BLaER1 (cell line): ENCODE measurements around the gene GPER1.
A peak's percentile ranks its signal among the peaks of the same experiment; 100 is the strongest.

Source experiments
- H3K27ac ChIP-seq: shearing (Covaris generic); formaldehyde crosslinking; 2 replicates; pipeline ENCODE4 v1.8.1; 2022
- H3K27me3 ChIP-seq: shearing (Covaris generic); formaldehyde crosslinking; 2 replicates; pipeline ENCODE4 v1.8.1; 2022
- H3K36me3 ChIP-seq: shearing (Covaris generic); formaldehyde crosslinking; 2 replicates; pipeline ENCODE4 v1.8.1; 2022
- H3K4me1 ChIP-seq: shearing (Covaris generic); formaldehyde crosslinking; 2 replicates; pipeline ENCODE4 v1.8.1; 2022
- H3K4me2 ChIP-seq: shearing (Covaris generic); formaldehyde crosslinking; 2 replicates; pipeline ENCODE4 v1.8.1; 2022
- H3K4me3 ChIP-seq: shearing (Covaris generic); formaldehyde crosslinking; 2 replicates; pipeline ENCODE4 v1.8.1; 2022
- H3K9ac ChIP-seq: shearing (Covaris generic); formaldehyde crosslinking; 2 replicates; pipeline ENCODE4 v1.8.1; 2022
- H3K9me3 ChIP-seq: shearing (Covaris generic); formaldehyde crosslinking; 2 replicates; pipeline ENCODE4 v1.8.1; 2022
- H4K20me1 ChIP-seq: shearing (Covaris generic); formaldehyde crosslinking; 2 replicates; pipeline ENCODE4 v1.8.1; 2022
- Cebpa-rat ChIP-seq: shearing (Covaris generic); IDR thresholded peaks from 2 replicates; pipeline ENCODE4 v1.8.1; 2022

The GPER1 gene

GRCh38 chr7:1076184-1077072 lies 11.5 kb upstream of the GPER1 start:
- Histone ChIP-seq H3K4me2 (peak overlapping the region; percentile 71), H3K4me3 (no peak overlapping the region), H3K27ac (0 out of 2 replicates have a peak overlapping the region, but pooled peaks have one; percentile 28), H3K36me3 (peaks cover under 1% of the 10 kb centered on the region; the same call in 1 of the 2 replicates), H3K4me1 (peaks cover 68% of the 10 kb centered on the region), H3K9ac (0 out of 2 replicates have a peak overlapping the region, but pooled peaks have one; percentile 19), H4K20me1 (peaks cover 18% of the 10 kb centered on the region; the same call in 1 of the 2 replicates), H3K9me3 (no peaks in the 10 kb centered on the region), H3K27me3 (no peaks in the 10 kb centered on the region)
- no peak for TF ChIP-seq Cebpa-rat

GRCh38 chr7:1078519-1078918 lies 9.4 kb upstream of the GPER1 start:
- no peaks in the 10 kb centered on the region for H3K27me3 ChIP-seq
- 0 out of 2 replicates have a peak overlapping the region, but pooled peaks have one; percentile 16 for H3K9ac ChIP-seq
- peaks cover 8% of the 10 kb centered on the region; the same call in 1 of the 2 replicates for H3K36me3 ChIP-seq
- H3K4me2 ChIP-seq = peak overlapping the region; percentile 86
- H3K9me3 ChIP-seq = no peaks in the 10 kb centered on the region
- TF ChIP-seq Cebpa-rat = no peak
- peak overlapping the region; percentile 75; the same call in 1 of the 2 replicates for H3K27ac ChIP-seq
- H3K4me1 ChIP-seq = peaks cover 89% of the 10 kb centered on the region
- peaks cover 21% of the 10 kb centered on the region; the same call in 1 of the 2 replicates for H4K20me1 ChIP-seq
- H3K4me3 ChIP-seq = no peak overlapping the region

GRCh38 chr7:1078985-1079384 lies 8.9 kb upstream of the GPER1 start:
- no peaks in the 10 kb centered on the region for H3K9me3 ChIP-seq
- H3K36me3 ChIP-seq = peaks cover 12% of the 10 kb centered on the region; the same call in 1 of the 2 replicates
- peak overlapping the region; percentile 86 for H3K4me2 ChIP-seq
- H3K4me1 ChIP-seq = peaks cover 93% of the 10 kb centered on the region
- H4K20me1 ChIP-seq = peaks cover 21% of the 10 kb centered on the region; the same call in 1 of the 2 replicates
- H3K4me3 ChIP-seq = no peak overlapping the region
- no peak for TF ChIP-seq Cebpa-rat
- peak overlapping the region; percentile 75 for H3K27ac ChIP-seq
- H3K9ac ChIP-seq = peak overlapping the region; percentile 63
- H3K27me3 ChIP-seq = no peaks in the 10 kb centered on the region

- no peak for TF ChIP-seq Cebpa-rat
- no peaks in the 10 kb centered on the region for H3K9me3 ChIP-seq
- no peak overlapping the region for H3K4me3 ChIP-seq
- peak overlapping the region; percentile 75 for H3K27ac ChIP-seq
- H3K4me1 ChIP-seq = peaks cover 95% of the 10 kb centered on the region
- H4K20me1 ChIP-seq = peaks cover 20% of the 10 kb centered on the region; the same call in 1 of the 2 replicates
- H3K4me2 ChIP-seq = peak overlapping the region; percentile 86
- H3K9ac ChIP-seq = peak overlapping the region; percentile 63
- H3K27me3 ChIP-seq = no peaks in the 10 kb centered on the region
- peaks cover 13% of the 10 kb centered on the region; the same call in 1 of the 2 replicates for H3K36me3 ChIP-seq
Observed at GRCh38 chr7:1079546-1079945, 8.4 kb upstream of the GPER1 start.

GRCh38 chr7:1080252-1080920 lies 7.5 kb upstream of the GPER1 start:
- H4K20me1 ChIP-seq = peaks cover 15% of the 10 kb centered on the region; the same call in 1 of the 2 replicates
- H3K27me3 ChIP-seq = no peaks in the 10 kb centered on the region
- TF ChIP-seq Cebpa-rat = no peak
- H3K27ac ChIP-seq = peak overlapping the region; percentile 75; the same call in 1 of the 2 replicates
- 0 out of 2 replicates have a peak overlapping the region, but pooled peaks have one; percentile 63 for H3K9ac ChIP-seq
- no peaks in the 10 kb centered on the region for H3K9me3 ChIP-seq
- H3K4me3 ChIP-seq = no peak overlapping the region
- H3K4me1 ChIP-seq = peaks cover 96% of the 10 kb centered on the region
- peaks cover 16% of the 10 kb centered on the region; the same call in 1 of the 2 replicates for H3K36me3 ChIP-seq
- H3K4me2 ChIP-seq = peak overlapping the region; percentile 86

- H3K4me1 ChIP-seq = peaks cover 99% of the 10 kb centered on the region
- H3K27me3 ChIP-seq = no peaks in the 10 kb centered on the region
- peak overlapping the region; percentile 86 for H3K4me2 ChIP-seq
- H3K27ac ChIP-seq = no peak overlapping the region
- no peaks in the 10 kb centered on the region for H3K9me3 ChIP-seq
- no peak overlapping the region for H3K9ac ChIP-seq
- no peak overlapping the region for H3K4me3 ChIP-seq
- peaks cover 16% of the 10 kb centered on the region; the same call in 1 of the 2 replicates for H3K36me3 ChIP-seq
- H4K20me1 ChIP-seq = peaks cover 15% of the 10 kb centered on the region; the same call in 1 of the 2 replicates
- TF ChIP-seq Cebpa-rat = no peak
Observed at GRCh38 chr7:1080921-1081255, 7.0 kb upstream of the GPER1 start.

- no peak overlapping the region for H3K9ac ChIP-seq
- H3K9me3 ChIP-seq = no peaks in the 10 kb centered on the region
- peaks cover 15% of the 10 kb centered on the region; the same call in 1 of the 2 replicates for H4K20me1 ChIP-seq
- no peaks in the 10 kb centered on the region for H3K27me3 ChIP-seq
- peaks cover 16% of the 10 kb centered on the region; the same call in 1 of the 2 replicates for H3K36me3 ChIP-seq
- peak overlapping the region; percentile 86; the same call in 1 of the 2 replicates for H3K4me2 ChIP-seq
- peaks cover 99% of the 10 kb centered on the region for H3K4me1 ChIP-seq
- H3K4me3 ChIP-seq = no peak overlapping the region
- H3K27ac ChIP-seq = no peak overlapping the region
- TF ChIP-seq Cebpa-rat = no peak
Observed at GRCh38 chr7:1081336-1081735, 6.6 kb upstream of the GPER1 start.

- no peaks in the 10 kb centered on the region for H3K9me3 ChIP-seq
- H4K20me1 ChIP-seq = peaks cover 15% of the 10 kb centered on the region; the same call in 1 of the 2 replicates
- no peak overlapping the region for H3K9ac ChIP-seq
- TF ChIP-seq Cebpa-rat = no peak
- no peaks in the 10 kb centered on the region for H3K27me3 ChIP-seq
- peaks cover 16% of the 10 kb centered on the region; the same call in 1 of the 2 replicates for H3K36me3 ChIP-seq
- H3K4me1 ChIP-seq = peaks cover 99% of the 10 kb centered on the region
- peak overlapping the region; percentile 0; the same call in 1 of the 2 replicates for H3K4me2 ChIP-seq
- no peak overlapping the region for H3K27ac ChIP-seq
- H3K4me3 ChIP-seq = no peak overlapping the region
Observed at GRCh38 chr7:1081931-1082401, 5.9 kb upstream of the GPER1 start.
